Stimulated activated CD8-positive, alpha-beta memory T cell treated with anti-CD3 and anti-CD28 coated beads, Interleukin-4, amount 100 ng/mL, for 48 hours (primary cell): ENCODE data around the gene KCNA10.

ENCODE experiments used
- DNase-seq: peaks from one replicate; pipeline ENCODE4 v3.0.0-alpha.2; 2020

Gene KCNA10

DNA sequence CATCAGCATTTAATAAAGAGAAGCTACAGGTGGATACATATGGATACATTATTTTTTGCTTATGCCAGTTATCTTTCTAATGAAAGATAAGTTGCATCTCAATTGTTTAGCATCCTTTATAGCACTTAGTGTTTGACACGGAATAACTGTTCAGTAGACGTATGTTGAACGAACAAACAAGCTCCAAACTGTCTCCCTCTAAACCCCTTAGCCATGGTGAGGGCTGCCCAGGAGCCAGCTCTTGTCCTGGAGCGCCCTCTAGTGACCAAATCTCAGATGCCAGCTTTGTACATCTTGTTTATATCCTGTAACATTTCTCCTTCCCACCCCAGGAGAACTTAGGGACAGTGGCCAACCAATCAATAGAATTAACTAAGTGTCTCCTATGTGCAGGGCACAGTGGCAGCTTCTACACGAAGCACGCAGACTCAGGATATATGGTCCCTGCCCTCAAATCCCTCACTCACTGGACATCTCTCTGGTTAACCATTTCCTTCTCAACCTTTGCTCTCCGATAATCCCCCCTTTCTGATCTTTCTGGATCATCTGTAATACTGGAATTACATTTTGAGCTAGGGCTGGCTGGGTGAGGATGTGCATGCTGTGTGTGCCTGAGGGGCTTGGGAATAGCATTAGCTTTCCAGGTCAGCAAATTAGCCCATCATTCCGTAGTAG lies 22.9 kb downstream of the KCNA10 start:
- peak; percentile 92 for DNase-seq

DNA sequence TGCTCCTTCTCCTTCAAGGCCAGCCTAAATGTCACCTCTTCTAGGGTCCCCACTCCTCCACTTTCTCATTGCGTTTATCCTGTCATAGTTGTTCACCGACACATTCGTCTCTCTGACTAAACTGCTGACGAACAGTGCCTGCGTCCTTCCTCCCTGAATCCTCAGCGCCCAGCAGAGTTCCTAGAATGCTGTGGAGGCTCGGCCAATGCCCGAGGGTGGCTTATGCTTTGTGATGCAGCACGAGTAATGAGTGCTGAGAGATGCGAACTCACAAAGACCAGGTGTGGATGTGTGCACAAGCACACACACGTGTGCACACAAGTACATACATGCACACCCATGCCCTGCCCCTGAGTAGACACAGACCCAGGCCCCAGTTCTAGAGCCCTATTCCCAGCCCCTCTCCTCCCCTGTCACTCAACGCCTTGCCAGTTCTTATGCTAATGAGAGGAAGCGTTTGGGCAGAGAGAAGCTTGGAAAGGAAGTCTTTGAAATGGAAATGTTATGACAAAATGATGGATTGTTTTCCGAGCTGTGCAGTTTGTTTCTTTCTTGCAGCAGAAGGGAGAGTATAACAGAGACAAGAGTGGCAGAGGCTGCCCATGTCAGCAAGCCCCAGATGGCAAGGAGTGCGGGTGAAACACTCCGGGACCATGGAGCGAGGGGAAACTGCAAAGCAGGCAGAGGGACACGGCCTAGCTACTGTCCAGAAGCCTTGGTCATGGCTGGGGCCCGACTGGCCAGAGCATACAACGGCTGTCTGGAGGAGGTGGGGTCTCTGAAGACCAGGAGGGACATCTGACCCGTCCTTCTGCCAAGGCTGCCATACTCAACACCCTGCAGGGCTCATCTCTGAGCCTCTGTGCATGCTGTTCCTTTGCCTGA lies 24.2 kb downstream of the KCNA10 start:
- no peak for DNase-seq

DNA sequence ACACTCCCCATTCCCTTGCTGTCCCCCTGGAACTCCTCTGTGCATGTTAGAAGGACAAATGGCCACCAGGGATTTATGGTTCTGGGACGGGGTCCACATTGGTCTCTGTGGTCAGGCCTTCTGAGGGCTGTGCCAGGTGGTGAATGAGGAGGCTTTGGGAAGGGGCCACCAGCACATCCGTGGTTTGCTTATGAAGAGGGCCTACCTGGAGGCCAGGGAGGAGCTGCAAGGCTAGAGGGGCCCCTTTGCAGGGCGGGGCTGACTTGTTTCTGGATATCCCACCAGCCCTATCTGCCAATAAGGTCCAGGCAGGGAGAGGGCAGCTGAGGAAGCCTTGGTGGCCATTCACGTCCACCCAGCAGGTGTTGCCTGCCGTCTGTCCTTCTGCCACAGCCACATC lies 24.9 kb downstream of the KCNA10 start:
- no peak for DNase-seq

DNA sequence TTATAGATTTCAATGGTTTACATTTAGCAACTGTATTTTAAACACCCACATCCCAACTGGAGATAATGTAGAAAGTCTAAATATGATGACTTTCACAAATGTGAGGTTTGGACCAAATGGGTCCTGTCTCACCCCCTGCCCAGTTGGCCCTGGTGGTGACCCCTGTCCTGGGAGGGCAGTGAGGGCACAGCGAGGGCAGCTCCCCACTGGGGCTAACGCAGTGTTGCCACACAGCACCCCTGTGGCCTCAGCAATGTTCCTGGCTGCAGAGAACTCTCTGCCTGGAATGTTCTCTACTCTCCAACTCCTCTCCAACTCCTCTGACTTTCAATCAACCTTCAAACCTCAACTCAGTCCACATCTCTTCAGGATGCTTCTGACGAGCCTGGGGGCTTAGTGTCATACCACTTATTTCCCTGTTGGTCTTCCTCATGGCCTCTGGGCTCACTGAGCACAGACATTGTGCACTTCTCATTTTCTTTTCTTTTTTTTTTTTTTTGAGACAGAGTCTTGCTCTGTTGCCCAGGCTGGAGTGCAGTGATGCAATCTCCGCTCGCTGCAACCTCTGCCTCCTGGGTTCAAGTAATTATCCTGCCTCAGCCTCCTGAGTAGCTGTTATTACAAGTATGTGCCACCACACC lies 25.8 kb downstream of the KCNA10 start:
- DNase-seq: no peak

DNA sequence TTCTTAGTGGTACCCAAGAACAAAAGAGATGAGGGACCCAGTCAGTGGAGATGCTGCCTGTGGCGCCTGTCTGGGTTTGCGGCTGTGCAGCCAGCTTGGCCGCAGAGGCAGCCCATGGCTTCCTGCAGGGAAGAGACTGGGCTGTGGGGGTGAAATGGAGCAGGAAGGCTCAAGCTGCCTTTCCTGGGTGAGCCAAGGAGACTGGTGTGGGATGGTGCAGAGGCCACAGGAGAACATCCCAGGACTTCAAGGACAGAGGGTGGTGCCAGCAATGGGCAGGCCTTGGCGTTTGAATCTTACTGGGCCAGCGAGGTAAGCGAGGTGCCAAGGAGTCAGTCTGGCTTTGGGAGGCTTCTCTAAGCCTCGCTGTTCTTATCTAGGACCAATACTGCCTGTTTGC lies 26.4 kb downstream of the KCNA10 start:
- DNase-seq: no peak

DNA sequence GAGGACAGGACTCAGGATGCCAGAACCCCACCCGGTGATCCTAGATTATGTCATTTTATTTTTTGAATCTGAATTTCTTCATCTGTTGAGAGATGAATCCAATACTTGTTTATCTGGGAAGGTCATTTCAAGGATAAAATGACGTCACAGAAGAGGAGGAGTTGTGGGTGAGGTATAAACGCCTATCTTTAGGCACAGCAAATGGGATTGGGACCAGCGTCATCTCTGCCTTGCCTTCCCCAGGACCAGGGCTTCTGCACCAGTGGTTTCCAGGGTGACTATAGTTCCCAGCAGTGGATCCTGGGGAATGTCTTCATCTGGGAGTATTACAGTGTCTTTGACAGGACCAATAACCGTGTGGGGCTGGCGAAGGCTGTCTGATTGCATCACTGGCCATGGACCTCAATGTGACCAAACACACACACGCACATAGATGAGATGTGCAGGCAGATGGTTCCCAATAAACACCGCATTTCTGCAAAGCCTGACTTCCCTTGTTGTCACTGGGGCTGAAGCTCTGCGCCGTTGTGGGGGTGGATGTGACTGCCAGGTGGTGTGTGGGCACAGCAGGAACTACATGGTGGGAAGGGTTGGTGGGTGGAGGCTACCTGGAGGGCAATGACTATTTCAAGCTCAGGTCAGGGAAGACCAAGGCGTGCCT lies 28.1 kb downstream of the KCNA10 start:
- no peak for DNase-seq

DNA sequence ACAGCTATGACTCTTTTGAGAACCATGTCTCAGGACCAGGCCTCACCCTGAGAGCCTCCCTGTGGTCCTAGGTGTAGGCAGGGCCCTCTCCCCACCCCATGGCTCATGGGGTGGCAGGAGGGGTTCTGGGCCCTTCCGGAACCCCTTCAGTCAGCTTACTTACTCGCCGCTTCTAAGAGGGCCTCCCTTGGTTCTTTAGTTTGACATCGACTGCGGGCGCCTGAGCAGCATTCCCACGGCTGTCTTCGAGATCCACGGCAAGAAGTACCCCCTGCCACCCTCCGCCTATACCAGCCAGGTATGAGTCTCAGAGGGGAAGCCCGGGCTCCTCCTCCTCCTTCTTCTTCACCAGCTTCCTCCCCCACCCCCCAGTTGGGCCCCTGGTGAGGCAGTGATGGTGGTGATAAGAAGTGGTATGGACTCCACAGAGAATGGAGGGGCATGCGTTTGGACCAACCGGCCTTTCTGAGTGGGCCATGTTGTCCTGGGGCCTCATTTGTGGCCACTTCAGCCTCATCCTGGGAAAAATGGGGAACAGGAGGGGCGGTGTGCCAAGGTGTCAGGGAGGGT lies 28.9 kb downstream of the KCNA10 start:
- DNase-seq: no peak

DNA sequence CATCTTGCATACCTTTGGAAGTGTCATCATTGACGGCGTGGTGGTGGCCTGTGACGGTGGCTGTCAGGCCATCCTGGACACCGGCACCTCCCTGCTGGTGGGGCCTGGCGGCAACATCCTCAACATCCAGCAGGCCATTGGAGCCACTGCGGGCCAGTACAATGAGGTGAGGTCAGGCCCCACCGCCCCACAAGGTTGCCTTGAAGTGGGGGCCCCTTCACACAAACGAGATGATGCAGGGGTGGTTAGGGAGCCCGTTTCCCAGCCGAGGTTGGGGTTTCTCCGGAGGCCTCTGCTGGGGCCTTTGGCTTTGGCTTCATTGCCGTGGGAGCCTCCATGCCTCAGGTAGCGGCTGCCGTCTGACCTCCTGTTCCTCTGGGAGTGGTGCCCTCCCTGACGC lies 29.6 kb downstream of the KCNA10 start:
- no peak for DNase-seq

DNA sequence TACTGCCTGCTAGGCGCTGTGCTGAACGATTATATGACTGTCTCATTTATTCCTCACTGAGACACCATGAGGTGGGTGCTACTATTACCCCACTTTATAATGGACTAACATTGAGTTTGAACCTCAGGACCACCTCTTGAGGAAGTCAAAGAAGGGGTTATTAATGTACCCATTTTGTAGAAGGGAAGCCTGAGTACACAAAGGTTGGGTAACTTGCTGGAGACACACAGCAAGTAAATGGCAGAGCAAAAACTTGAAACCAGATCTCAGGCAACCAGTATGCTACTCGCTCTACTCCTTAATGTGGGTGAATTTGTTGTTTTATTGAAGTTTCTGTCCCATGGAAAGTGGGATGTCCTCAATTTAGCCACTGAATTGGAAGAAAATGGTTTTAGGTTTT lies 30.1 kb downstream of the KCNA10 start:
- no peak for DNase-seq

DNA sequence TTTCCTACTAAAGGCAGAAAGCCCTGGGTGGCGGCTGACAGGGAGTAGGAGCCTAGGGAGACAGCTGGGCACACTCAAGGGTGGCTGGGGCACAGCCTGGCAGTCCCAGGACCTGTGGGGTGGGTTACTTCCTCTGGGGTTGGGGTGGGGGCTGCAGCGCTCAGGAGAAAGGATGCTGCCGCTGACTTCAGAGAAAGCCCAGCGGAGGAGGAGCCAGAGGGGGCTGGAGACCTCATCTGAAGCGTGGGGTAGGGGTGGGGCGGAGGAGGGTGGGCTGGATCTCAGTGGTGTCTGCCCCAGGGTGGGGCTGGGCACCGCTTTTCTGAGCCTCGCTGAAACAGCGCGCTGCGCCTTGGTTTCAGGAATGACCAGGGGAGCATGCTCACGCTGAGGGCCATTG lies 30.8 kb downstream of the KCNA10 start:
- no peak for DNase-seq

DNA sequence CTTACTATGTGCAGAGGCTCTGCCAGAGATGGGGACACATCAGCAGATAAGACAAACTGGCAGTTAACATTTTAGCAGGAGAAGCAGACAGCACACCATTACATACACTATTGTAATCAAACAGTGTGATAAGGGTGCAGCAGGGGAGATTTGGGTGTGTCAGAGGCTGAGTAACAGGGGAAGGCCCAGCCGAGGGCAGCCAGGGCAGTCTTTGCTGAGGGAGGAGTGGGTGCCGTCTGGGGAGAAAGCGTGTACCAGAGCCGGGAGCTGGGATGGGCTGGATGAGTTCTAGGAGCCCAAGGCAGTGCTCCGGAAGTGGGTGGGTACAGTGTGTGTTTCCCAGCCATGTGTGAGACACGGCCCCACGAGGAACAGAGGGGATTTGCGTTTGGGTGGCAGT lies 31.2 kb downstream of the KCNA10 start:
- DNase-seq: no peak

DNA sequence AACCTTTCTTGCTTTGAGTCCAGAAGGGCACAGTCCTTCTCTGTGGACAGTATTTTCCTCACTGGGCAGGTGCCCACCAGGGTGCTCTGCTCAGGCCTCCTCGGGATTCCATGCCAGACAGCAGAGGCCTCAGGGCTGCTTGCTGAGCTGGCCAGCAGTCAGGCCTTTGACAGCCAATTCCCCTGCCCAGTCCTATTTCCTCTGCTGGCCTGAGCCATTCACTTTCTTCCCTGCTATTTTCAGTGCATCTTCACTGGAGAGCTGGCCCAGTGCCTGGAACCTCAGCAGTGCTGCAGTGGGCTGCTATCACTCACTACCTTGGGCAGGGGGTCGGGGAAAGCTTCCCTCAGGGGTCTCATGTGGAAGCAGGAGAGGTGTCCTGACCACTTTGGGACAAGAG lies 33.2 kb downstream of the KCNA10 start:
- DNase-seq: no peak

DNA sequence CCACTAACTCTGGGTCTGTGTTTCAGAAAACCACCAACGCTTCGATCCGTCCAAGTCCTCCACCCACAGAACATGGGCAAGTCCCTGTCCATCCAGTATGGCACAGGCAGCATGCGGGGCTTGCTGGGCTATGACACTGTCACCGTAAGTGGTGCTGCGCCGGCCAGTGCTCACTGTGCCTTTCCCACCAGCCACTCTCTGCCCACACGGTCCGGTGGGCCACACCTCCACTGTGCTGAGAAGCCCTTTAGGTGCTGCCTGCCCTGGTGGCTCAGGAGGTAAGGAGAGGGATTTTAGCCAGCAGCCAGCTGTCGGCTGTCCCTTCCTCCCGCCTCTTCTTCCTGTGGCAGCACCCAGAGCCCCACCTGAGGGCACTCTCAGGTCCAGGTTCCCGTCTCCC lies 34.2 kb downstream of the KCNA10 start:
- no peak for DNase-seq

DNA sequence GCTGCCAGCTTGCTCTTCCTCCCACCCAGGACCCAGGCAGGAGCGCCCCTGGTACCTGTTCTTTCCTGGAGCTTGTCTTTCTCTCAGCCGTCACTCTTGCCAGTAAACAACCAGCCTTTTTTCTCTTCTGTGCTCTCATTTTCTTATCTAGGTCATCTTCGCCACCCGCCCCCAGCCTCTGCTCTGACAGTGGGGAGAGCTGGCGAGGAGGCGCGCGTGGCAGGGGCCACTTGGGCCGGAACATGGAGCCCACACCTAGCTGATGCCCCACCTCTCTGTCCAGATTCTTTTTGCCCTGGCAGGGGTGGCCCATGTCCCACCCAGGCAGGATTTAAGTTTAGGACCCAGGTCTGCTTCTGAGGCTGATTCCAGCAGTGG lies 35.7 kb downstream of the KCNA10 start:
- DNase-seq: no peak

DNA sequence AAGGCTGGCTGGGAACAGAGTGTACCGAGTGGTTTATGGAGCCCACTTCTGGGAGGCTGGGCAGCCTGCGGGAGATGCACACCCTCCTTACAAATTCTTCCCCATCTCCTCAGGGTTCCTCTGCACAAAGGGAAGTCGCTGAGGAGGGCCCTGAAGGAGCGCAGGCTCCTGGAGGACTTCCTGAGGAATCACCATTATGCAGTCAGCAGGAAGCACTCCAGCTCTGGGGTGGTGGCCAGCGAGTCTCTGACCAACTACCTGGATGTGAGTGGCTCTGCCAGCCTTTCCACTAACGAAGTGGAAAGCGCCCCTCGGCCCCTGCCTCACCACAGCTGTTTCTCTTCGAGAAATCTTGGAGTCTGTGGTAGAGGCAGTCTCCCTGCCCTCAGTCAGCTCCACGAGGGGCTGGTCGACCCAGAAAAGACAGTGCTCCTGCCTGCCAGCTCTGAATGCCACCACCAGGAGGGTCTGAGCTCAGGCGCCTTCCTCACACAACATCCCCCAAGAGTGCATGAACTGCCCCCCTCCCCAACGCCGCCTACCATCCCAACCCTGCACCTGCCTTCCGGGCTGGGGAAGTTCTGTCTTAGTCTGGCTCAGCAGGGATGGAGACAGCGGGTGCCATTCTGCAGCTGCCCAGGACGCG lies 36.2 kb downstream of the KCNA10 start:
- no peak for DNase-seq

DNA sequence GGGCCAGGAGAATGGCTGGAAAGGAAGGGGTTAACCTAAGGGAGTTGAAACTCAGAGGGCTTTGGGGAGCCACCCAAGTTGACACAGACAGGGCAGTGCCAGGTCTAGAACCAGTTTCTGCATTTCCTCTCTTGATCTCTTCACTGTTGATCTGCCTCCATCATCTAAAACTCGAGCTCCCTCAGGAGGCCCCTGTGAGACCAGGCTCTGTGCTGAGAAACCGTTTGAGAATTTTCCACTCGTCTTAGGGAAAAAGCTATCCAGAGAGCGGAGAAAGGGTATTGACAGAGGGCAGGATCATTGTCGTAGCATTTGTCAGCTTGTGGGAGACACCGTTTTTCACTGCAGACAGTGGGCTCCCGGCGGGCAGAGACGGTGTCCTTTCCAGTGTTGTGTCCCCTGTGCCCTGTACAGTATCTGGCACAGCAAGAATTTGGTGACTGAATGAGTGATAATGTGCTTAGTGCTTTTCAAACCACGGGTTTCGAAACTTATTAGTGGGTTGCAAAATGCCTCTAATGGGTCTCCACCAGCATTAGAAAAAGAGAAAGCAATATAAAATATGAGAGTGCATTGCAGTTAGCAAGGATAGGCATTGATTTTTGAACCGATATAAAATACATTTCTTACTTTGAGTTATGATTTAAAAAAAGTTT lies 36.9 kb downstream of the KCNA10 start:
- DNase-seq: no peak

DNA sequence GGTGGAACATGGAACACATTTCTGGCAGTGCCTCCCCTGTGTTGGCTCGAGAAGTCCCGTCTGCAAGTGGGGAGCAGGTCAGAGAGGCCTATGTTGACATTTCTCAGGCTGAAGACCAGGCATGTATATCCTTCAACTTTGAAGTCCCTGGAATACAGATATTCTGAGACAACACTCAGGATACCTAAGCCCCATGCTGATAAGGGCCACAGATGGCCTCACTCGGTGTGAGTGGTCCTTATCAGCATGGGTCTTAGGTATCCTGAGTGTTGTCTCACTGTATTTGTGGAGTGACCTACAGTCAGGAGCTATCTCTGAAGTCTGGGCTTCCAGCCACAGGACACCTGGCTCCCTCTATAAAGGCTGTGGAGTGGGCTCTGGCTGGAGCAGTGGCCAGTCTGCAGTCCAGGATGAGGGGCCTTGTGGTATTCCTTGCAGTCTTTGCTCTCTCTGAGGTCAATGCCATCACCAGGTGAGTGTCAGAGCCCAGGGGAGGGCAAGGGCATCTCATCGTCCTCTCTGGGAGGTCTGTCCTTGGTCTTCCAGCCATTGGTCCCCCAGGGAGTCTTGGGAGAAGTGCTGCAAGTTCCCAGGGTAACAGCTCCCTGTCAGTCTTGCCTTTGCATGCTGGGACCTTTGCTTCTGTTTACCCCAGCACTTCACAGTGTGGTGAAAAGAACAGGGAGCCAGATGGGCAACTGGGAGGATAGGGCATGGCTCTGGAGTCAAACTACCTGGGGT lies 38.4 kb downstream of the KCNA10 start:
- no peak for DNase-seq

DNA sequence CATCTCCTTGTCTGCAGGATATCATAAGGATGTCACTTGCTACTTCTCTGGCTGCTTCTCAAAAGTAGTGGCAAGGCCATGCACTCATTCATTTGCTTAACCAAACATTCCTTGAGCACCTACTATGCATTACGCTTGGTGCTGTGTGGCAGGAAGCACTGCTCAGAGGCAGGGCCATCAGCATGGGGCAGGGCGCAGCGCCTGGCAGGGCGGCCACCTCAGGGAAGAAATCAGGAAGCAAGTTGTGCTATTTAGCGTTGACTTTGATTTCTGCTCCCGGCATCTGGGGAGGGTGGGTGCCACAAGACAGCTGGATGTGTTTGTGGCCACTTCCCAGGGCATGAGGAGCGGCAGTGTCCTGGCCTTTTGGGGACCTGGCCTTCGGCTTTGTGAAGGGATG lies 40.1 kb downstream of the KCNA10 start:
- DNase-seq: no peak

DNA sequence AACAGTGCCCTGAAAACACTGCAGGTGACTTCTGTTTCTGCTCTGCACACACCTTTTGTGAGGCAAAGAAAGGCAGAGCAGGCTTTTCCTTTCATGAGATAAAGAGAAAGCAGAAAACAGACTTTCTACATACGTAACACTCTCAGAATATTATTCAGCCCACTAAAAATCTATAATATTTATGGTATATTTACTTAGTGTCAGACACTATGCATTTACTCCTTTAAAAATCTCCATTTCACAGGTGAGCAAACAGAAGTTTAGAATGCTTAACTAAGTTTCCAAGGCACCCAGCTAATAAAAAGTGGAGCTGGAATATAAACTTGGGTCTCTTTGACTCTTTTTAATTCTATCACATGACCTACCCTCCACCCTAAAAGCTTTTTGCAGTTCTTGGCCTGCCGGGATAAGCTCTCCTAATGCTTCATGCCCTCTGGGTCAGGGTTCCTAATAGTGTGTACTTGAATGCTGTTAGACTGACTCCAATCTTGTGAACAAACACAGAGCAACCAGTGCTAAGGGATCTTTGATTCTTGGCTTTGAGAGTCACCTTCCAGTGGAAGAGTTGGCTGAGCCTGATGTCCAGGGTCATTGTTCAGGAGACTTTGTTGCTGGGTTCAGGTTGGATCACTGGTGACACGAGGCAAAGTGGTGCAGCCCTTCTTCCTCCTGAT lies 40.9 kb downstream of the KCNA10 start:
- DNase-seq: no peak

DNA sequence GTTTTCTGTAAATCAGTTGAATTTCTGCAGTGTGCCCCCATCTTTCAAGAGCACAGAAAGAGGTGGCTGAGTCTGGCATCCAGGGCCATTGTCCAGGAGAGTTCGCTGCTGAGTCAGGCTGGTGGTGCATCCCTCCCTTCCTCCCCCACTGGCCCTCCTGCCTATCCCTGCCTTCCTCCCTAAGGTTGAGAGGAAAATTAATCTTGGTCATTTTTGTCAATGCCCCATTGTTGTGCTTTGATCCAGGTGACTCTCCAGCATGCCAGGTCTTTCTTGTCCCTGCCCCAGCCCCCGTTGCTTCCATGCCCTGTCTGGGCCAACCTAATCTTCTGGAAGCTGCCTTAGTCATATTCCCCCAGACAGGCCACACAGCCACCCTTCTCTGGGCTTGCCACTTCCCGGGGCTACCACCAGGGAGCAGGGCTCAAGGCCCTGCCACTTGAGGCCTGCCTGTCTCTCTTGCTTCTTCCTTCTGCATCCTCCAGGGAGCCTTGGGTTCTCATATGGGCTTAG lies 41.5 kb downstream of the KCNA10 start:
- no peak for DNase-seq

DNA sequence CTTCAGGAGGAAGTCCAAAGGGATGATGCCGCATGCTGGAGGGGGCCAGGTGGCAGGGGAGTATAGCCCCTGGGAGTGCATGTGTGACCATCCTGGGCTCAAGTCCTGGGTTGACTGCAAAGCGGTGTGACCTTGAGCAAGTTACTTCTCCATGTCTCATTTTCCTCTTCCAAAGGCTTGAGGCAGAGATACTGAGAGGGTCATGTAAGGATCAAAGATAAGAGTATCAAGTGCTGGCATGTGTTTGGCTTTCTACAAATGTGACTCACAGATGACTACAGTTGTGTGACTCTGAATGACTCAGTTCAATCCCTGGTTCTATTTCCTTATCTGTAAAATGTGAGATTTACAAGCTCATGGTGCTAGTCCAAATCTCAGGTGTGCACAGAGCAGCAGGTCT lies 41.9 kb downstream of the KCNA10 start:
- no peak for DNase-seq
